GM12891 (cell line): ENCODE data around the gene RIMS4.

Source experiments
- POLR2A ChIP-seq: IDR thresholded peaks from 2 replicates; pipeline ENCODE4 v1.6.1; 2011; ENCODE audit warnings: low read depth, low read length, control low read depth
- POLR2AphosphoS5 ChIP-seq: IDR thresholded peaks from 2 replicates; pipeline ENCODE4 v1.6.1; 2011; ENCODE audit warnings: low read depth, low read length, control low read depth
- SPI1 ChIP-seq: IDR thresholded peaks from 2 replicates; pipeline ENCODE4 v1.6.1; 2011; ENCODE audit warnings: low read depth, low read length, control low read depth

DNA sequence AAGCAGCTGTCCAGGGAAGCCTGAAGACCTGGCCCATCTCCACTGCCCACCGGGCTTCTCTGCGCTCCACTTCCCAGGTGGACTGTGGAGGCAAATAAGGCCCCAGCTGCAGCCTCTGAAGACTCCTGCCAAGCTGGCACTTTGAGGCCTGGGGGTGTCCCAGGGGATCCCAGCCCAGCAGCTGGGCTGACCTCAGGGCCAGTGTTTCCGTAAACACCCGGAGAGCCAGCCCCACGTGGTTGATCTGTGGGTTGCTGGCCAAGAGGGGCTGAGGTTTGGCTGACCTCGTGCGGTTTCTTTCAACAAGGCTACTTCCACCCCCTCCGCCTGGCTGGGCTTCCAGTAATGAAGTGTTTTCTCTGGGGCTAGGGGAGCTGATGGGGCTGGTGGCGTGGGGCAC, 107.6 kb downstream of the RIMS4 start:
- no peak for TF ChIP-seq POLR2A
- TF ChIP-seq SPI1 = no peak
- TF ChIP-seq POLR2AphosphoS5 = no peak
